Liver (tissue), 9 donors: ENCODE measurements around the gene LSM12. TPM values are rescaled to one million over a fixed set of nuclear protein-coding genes. Genes with fewer than 3 reads are reported as not detected.

Source experiments
- DNase-seq: peaks from one replicate; pipeline ENCODE4 v3.0.0-alpha.2; 2017; ENCODE audit warnings: low spot score
- H3K27ac ChIP-seq, 2 donors: one replicate each; pipeline ENCODE4 v1.7.0; 2013; ENCODE audit warnings: inconsistent platforms in 2 of 2, low read length in 2 of 2, control low read depth in 1 of 2, low read depth in 1 of 2, mild to moderate bottlenecking in 1 of 2
- H3K27me3 ChIP-seq, 4 donors: one replicate each; pipeline versions ENCODE4 v1.6.1 to v1.7.0; 2013; ENCODE audit warnings: low read length in 3 of 4, inconsistent platforms in 1 of 4, mild to moderate bottlenecking in 1 of 4, moderate library complexity in 1 of 4; ENCODE audit not compliant: control insufficient read depth in 4 of 4, insufficient read depth in 4 of 4
- H3K36me3 ChIP-seq, 4 donors: one replicate each; pipeline versions ENCODE4 v1.6.1 to v1.7.0; 2013; ENCODE audit warnings: low read length in 3 of 4, mild to moderate bottlenecking in 3 of 4, low read depth in 1 of 4, moderate library complexity in 1 of 4; ENCODE audit not compliant: control insufficient read depth in 4 of 4, insufficient read depth in 3 of 4
- H3K4me1 ChIP-seq, 4 donors: one replicate each; pipeline versions ENCODE4 v1.6.1 to v1.7.0; 2013; ENCODE audit warnings: low read length in 3 of 4, mild to moderate bottlenecking in 3 of 4, moderate library complexity in 1 of 4; ENCODE audit not compliant: control insufficient read depth in 4 of 4, insufficient read depth in 4 of 4
- H3K4me3 ChIP-seq, 3 donors: one replicate each; pipeline versions ENCODE4 v1.6.1 to v1.7.0; 2013; ENCODE audit warnings: low read length in 3 of 3, control low read depth in 1 of 3, low read depth in 1 of 3, mild to moderate bottlenecking in 1 of 3
- H3K9ac ChIP-seq, 2 donors: one replicate each; pipeline ENCODE4 v1.7.0; 2013; ENCODE audit warnings: low read length in 2 of 2, mild to moderate bottlenecking in 2 of 2, moderate library complexity in 2 of 2, control low read depth in 1 of 2, low read depth in 1 of 2
- H3K9me3 ChIP-seq, 4 donors: one replicate each; pipeline versions ENCODE4 v1.6.1 to v1.7.0; 2013; ENCODE audit warnings: low read length in 3 of 4; ENCODE audit not compliant: control insufficient read depth in 4 of 4
- ATF3 ChIP-seq: IDR thresholded peaks from 2 replicates; pipeline ENCODE4 v1.6.1; 2016; ENCODE audit warnings: antibody characterized with exemption
- CTCF ChIP-seq: fragments of 150-350 bp; IDR thresholded peaks from 2 replicates; pipeline ENCODE4 v1.5.1; 2017; ENCODE audit warnings: improper control_type of control experiment, low read depth, low read length; ENCODE audit not compliant: missing input control
- EGR1 ChIP-seq, 2 donors: IDR thresholded peaks; 2 replicates each; pipeline ENCODE4 v1.6.1; 2016 to 2018; ENCODE audit warnings: antibody characterized with exemption in 2 of 2, low read depth in 2 of 2
- FOXA1 ChIP-seq: IDR thresholded peaks from 2 replicates; pipeline ENCODE4 v1.6.1; 2016; ENCODE audit warnings: antibody characterized with exemption
- FOXA2 ChIP-seq: IDR thresholded peaks from 2 replicates; pipeline ENCODE4 v1.6.1; 2016; ENCODE audit warnings: antibody characterized with exemption
- HNF4A ChIP-seq, 2 donors: conservative IDR thresholded peaks; 2 replicates each; pipeline ENCODE4 v1.6.1; 2016; ENCODE audit warnings: antibody characterized with exemption in 2 of 2, mild to moderate bottlenecking in 2 of 2
- HNF4G ChIP-seq: IDR thresholded peaks from 2 replicates; pipeline ENCODE4 v1.6.1; 2016; ENCODE audit warnings: antibody characterized with exemption
- JUND ChIP-seq, 2 donors: IDR thresholded peaks; 2 replicates each; pipeline ENCODE4 v1.6.1; 2016; ENCODE audit warnings: antibody characterized with exemption in 2 of 2
- MAX ChIP-seq: IDR thresholded peaks from 2 replicates; pipeline ENCODE4 v1.6.1; 2016; ENCODE audit warnings: antibody characterized with exemption
- NR2F2 ChIP-seq: IDR thresholded peaks from 2 replicates; pipeline ENCODE4 v1.6.1; 2016; ENCODE audit warnings: antibody characterized with exemption
- RAD21 ChIP-seq, 2 donors: IDR thresholded peaks; 2 replicates each; pipeline ENCODE4 v1.6.1; 2016; ENCODE audit warnings: antibody characterized with exemption in 2 of 2, mild to moderate bottlenecking in 2 of 2
- REST ChIP-seq: IDR thresholded peaks from 2 replicates; pipeline ENCODE4 v1.6.1; 2016; ENCODE audit warnings: antibody characterized with exemption, mild to moderate bottlenecking
- SP1 ChIP-seq: IDR thresholded peaks from 2 replicates; pipeline ENCODE4 v1.6.1; 2018; ENCODE audit warnings: antibody characterized with exemption, mild to moderate bottlenecking
- TAF1 ChIP-seq: conservative IDR thresholded peaks from 2 replicates; pipeline ENCODE4 v1.6.1; 2016; ENCODE audit warnings: antibody characterized with exemption, mild to moderate bottlenecking
- YY1 ChIP-seq: IDR thresholded peaks from 2 replicates; pipeline ENCODE4 v1.6.1; 2016; ENCODE audit warnings: antibody characterized with exemption, mild to moderate bottlenecking
- ZBTB33 ChIP-seq: IDR thresholded peaks from 2 replicates; pipeline ENCODE4 v1.6.1; 2016; ENCODE audit warnings: antibody characterized with exemption
- WGBS: extraction: QIAGEN DNeasy Blood & Tissue Kit; methylation state at CpG from one replicate; pipeline ENCODE4 v1.1.7; 2013; 5-methylcytosine and 5-hydroxymethylcytosine counted together
- polyA plus RNA-seq, 2 donors: library from polyadenylated mRNA; stranded (reverse) in 1 of 2; unstranded in 1 of 2; fragments of 200-250 nt in 1 of 2; fragments of >200 nt in 1 of 2; fragmentation: Nextera tagmentation in 1 of 2; extraction: Ambion mirVana in 1 of 2; gene quantifications; one replicate each; pipeline versions ENCODE4 v1.2.1 to v1.2.3, GENCODE V29; 2013 to 2015
- total RNA-seq, 2 donors: library from RNA; depleted of rRNA; stranded (reverse); fragments of >200 nt; gene quantifications; one replicate each; pipeline ENCODE4 v1.2.3, GENCODE V29; 2014
- donor health status: healthy.
- donor health status: healthy.
- donor health status: healthy.
- donor health status: healthy.
- donor health status: healthy.

Gene LSM12
- total and polyA plus RNA-seq, 4 donors = 12.1 to 31.9 (median 15.1) TPM

GRCh38 chr17:43988301-43988700, 78.2 kb downstream of the LSM12 start:
- H3K4me3 ChIP-seq = no peak overlapping the region
- WGBS = 85% methylated on average over 9 of the region's 9 CpGs
- H3K4me1 ChIP-seq = peaks cover 0 to 10% (median 6%) of the 10 kb centered on the region in 4 donors
- H3K9ac ChIP-seq = no peak overlapping the region
- DNase-seq = no peak
- H3K36me3 ChIP-seq = no peaks in the 10 kb centered on the region
- TF ChIP-seq HNF4G (no peak), EGR1 (IDR thresholded peaks at IDR 0.05; ENCODE audit: low read depth in 2 of 2) (no peak), RAD21 (IDR thresholded peaks at IDR 0.05) (no peak), HNF4A (conservative IDR thresholded peaks at IDR 0.05) (no peak), FOXA2 (no peak), SP1 (no peak), ZBTB33 (no peak), FOXA1 (no peak), JUND (IDR thresholded peaks at IDR 0.05) (no peak), NR2F2 (no peak), CTCF (no peak), MAX (no peak)
- no peaks in the 10 kb centered on the region for H3K27me3 ChIP-seq
- no peak overlapping the region for H3K27ac ChIP-seq
- H3K9me3 ChIP-seq = no peaks in the 10 kb centered on the region

- H3K9ac ChIP-seq = no peak overlapping the region
- peaks cover 0 to 10% (median 7%) of the 10 kb centered on the region in 4 donors for H3K4me1 ChIP-seq
- no peaks in the 10 kb centered on the region for H3K36me3 ChIP-seq
- no peaks in the 10 kb centered on the region for H3K9me3 ChIP-seq
- no peak overlapping the region for H3K4me3 ChIP-seq
- H3K27me3 ChIP-seq = no peaks in the 10 kb centered on the region
- H3K27ac ChIP-seq = no peak overlapping the region
- 75% methylated on average over 12 of the region's 12 CpGs for WGBS
- DNase-seq = no peak
- TF ChIP-seq TAF1 = no peak
- no peak for TF ChIP-seq HNF4A (conservative IDR thresholded peaks at IDR 0.05)
- TF ChIP-seq CTCF = no peak
- no peak for TF ChIP-seq EGR1 (IDR thresholded peaks at IDR 0.05; ENCODE audit: low read depth in 2 of 2)
- no peak for TF ChIP-seq HNF4G
- no peak for TF ChIP-seq REST
- no peak for TF ChIP-seq MAX
- no peak for TF ChIP-seq ATF3
- no peak for TF ChIP-seq YY1
Measured at GRCh38 chr17:43987131-43988021, 79.1 kb downstream of the LSM12 start.
